Sigmoid colon (tissue), 4 donors: ENCODE measurements around the gene CHID1.

Experiments used
- CTCF ChIP-seq, 4 experiments: fragments of 450-650 bp in 3 of 4; fragments of 200-600 bp in 1 of 4; IDR thresholded peaks; one replicate each; pipeline ENCODE4 v1.5.1; 2016 to 2019; ENCODE audit warnings: antibody characterized with exemption in 4 of 4, mild to moderate bottlenecking in 3 of 4, moderate library complexity in 2 of 4
- POLR2A ChIP-seq, 2 donors: fragments of 450-650 bp; IDR thresholded peaks; one replicate each; pipeline ENCODE4 v1.6.1; 2016; ENCODE audit warnings: antibody characterized with exemption in 2 of 2, mild to moderate bottlenecking in 2 of 2, moderate library complexity in 2 of 2
- POLR2AphosphoS5 ChIP-seq, 4 donors: sonication (generic); formaldehyde crosslinking; IDR thresholded peaks; one replicate each; pipeline ENCODE4 v1.6.1; 2017; ENCODE audit warnings: antibody characterized with exemption in 4 of 4

DNA sequence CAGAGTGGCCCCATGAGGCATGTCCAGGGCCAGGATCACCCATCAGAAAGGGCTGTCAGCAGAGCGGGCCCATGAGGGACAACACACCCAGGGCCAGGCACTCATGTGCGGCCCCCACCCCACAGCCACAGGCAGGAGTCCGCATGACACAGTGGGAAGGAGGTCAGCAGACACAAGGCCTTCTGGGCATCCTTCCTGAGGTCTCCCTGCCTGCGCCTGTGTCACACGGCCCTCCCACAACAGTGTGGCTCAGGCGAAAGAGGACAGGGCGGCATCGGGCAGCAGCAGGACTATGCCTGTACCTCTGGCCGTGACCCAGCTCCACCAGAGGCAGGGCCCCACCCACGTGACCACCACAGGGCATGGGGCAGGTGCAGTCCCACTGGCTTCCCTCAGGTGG, 27.1 kb downstream of the CHID1 start:
- no peak for TF ChIP-seq CTCF (IDR thresholded peaks at IDR 0.05)
- TF ChIP-seq POLR2AphosphoS5 (IDR thresholded peaks at IDR 0.05) = no peak
- no peak for TF ChIP-seq POLR2A (IDR thresholded peaks at IDR 0.05)
